Lower lobe of right lung (tissue), 2 donors: Measurements from ENCODE around the gene C6orf136. TPM values are rescaled to one million over a fixed set of nuclear protein-coding genes. Genes with fewer than 3 reads are reported as not detected.

Experiments
- ATAC-seq, 2 donors: fragments of 200-7000 bp; cut with Tn5 transposase; one replicate each; pipeline ENCODE4 v1.9.1; 2020 to 2022; ENCODE audit warnings: mild to moderate bottlenecking in 2 of 2, moderate library complexity in 2 of 2
- DNase-seq: peaks from one replicate; pipeline ENCODE4 v3.0.0-alpha.2; 2020
- H3K27ac ChIP-seq: fragments of 200-600 bp; one replicate; pipeline ENCODE4 v1.8.0; 2022
- H3K27me3 ChIP-seq: fragments of 200-600 bp; one replicate; pipeline ENCODE4 v1.8.0; 2022; ENCODE audit warnings: low read depth
- H3K36me3 ChIP-seq: fragments of 200-600 bp; one replicate; pipeline ENCODE4 v1.8.0; 2022; ENCODE audit warnings: mild to moderate bottlenecking
- H3K4me1 ChIP-seq: fragments of 200-600 bp; one replicate; pipeline ENCODE4 v1.8.0; 2022
- H3K4me3 ChIP-seq: fragments of 200-600 bp; one replicate; pipeline ENCODE4 v1.8.0; 2022; ENCODE audit warnings: mild to moderate bottlenecking
- H3K9me3 ChIP-seq: fragments of 200-600 bp; one replicate; pipeline ENCODE4 v1.8.0; 2022
- CTCF ChIP-seq: fragments of 200-600 bp; IDR thresholded peaks from one replicate; pipeline ENCODE4 v1.8.0; 2022; ENCODE audit warnings: antibody characterized with exemption, mild to moderate bottlenecking
- intact Hi-C: fragments of 100-400 bp; cut with DNase I; formaldehyde crosslinking; loops from one replicate; pipeline ENCODE4 v1.11.0; 2022
- total RNA-seq: library from RNA; stranded (reverse); fragmentation: NEBNext Ultra II Directional; extraction: Animal tissue kit (Norgen Biotek cat#: 25700); gene quantifications from one replicate; pipeline ENCODE4 v1.2.1, GENCODE V29; 2021
- donor health status: DM: no; HTN: yes; CAD: no; lungs with severe emphysema.

The C6orf136 gene
- total RNA-seq, 1 donor from 2014 or later: 19.9 TPM

- intact Hi-C loops: no loop called here
- Histone ChIP-seq H3K27ac (peak within 1 kb of the TSS; percentile 94), H3K36me3 (peaks cover 40% of the 10 kb centered on the region), H3K9me3 (no peaks in the 10 kb centered on the region), H3K4me3 (peak within 1 kb of the TSS; percentile 83), H3K27me3 (no peaks in the 10 kb centered on the region), H3K4me1 (peaks cover 37% of the 10 kb centered on the region)
- DNase-seq (peak; percentile 98), ATAC-seq (peak; percentile 91 to 96)
- TF ChIP-seq CTCF: no peak
These were observed 29.9 kb upstream of the C6orf136 start, which contains the start of gene PPP1R10 for GRCh38 chr6:30616811-30617564. Gene PPP1R10, minus strand, starts transcription at chr6:30617243. Its CDS starts 7,299 bp downstream, at chr6:30609944.

GRCh38 chr6:30617565-30618269, 29.2 kb upstream of the C6orf136 start, which contains the start of gene MRPS18B:
Gene MRPS18B, plus strand, starts transcription at chr6:30617840. Its CDS starts 26 bp downstream, at chr6:30617866.
- Histone ChIP-seq H3K4me1 (peaks cover 30% of the 10 kb centered on the region), H3K36me3 (peaks cover 48% of the 10 kb centered on the region), H3K27me3 (no peaks in the 10 kb centered on the region), H3K9me3 (no peaks in the 10 kb centered on the region), H3K27ac (peak within 1 kb of the TSS; percentile 94), H3K4me3 (peak within 1 kb of the TSS; percentile 83)
- ATAC-seq: peak; percentile 92 to 95
- DNase-seq: peak; percentile 99
- TF ChIP-seq CTCF: no peak
- intact Hi-C loops: no loop called here

GRCh38 chr6:30618270-30618797, 28.6 kb upstream of the C6orf136 start:
- H3K36me3 ChIP-seq: peaks cover 54% of the 10 kb centered on the region
- DNase-seq (no peak), ATAC-seq (no peak)
- intact Hi-C loops: no loop called here
- peak overlapping the region; percentile 94 for H3K27ac ChIP-seq
- TF ChIP-seq CTCF: no peak
- peaks cover 24% of the 10 kb centered on the region for H3K4me1 ChIP-seq
- H3K27me3 ChIP-seq: no peaks in the 10 kb centered on the region
- peak overlapping the region; percentile 83 for H3K4me3 ChIP-seq
- no peaks in the 10 kb centered on the region for H3K9me3 ChIP-seq

GRCh38 chr6:30619561-30619960, 27.4 kb upstream of the C6orf136 start:
- intact Hi-C loops: no loop called here
- H3K27me3 ChIP-seq: no peaks in the 10 kb centered on the region

More at GRCh38 chr6:30619561-30619960, 27.4 kb upstream of the C6orf136 start:
- H3K9me3 ChIP-seq: no peaks in the 10 kb centered on the region
- ATAC-seq (no peak), DNase-seq (no peak)
- H3K27ac ChIP-seq: no peak overlapping the region
- no peak overlapping the region for H3K4me3 ChIP-seq
- H3K36me3 ChIP-seq: peaks cover 66% of the 10 kb centered on the region
- peaks cover 11% of the 10 kb centered on the region for H3K4me1 ChIP-seq
- TF ChIP-seq CTCF: no peak
